Vagina (tissue), 2 donors: ENCODE data around the gene C1orf141. TPM values are rescaled to one million over a fixed set of nuclear protein-coding genes. Genes with fewer than 3 reads are reported as not detected.

Experiments
- DNase-seq, 2 donors: peaks; one replicate each; pipeline ENCODE4 v3.0.0-alpha.2; 2017; ENCODE audit errors: extremely low spot score in 2 of 2
- H3K27ac ChIP-seq: fragments of 200-600 bp; sonication (generic); one replicate; pipeline ENCODE4 v1.5.1; 2019
- H3K27me3 ChIP-seq: fragments of 200-600 bp; sonication (generic); one replicate; pipeline ENCODE4 v1.5.1; 2019
- H3K36me3 ChIP-seq, 2 donors: fragments of 200-600 bp; sonication (generic); one replicate each; pipeline ENCODE4 v1.5.1; 2017 to 2019
- H3K4me1 ChIP-seq: fragments of 200-600 bp; sonication (generic); one replicate; pipeline ENCODE4 v1.5.1; 2019
- H3K4me3 ChIP-seq, 2 donors: fragments of 200-600 bp; sonication (generic); 1 replicate in 1 of 2; 2 replicates in 1 of 2; pipeline ENCODE4 v1.5.1; 2016 to 2019
- H3K9me3 ChIP-seq: fragments of 200-600 bp; sonication (generic); one replicate; pipeline ENCODE4 v1.5.1; 2019
- POLR2A ChIP-seq, 2 donors: fragments of 450-650 bp; IDR thresholded peaks; one replicate each; pipeline ENCODE4 v1.6.1; 2017; ENCODE audit warnings: antibody characterized with exemption in 2 of 2, mild to moderate bottlenecking in 2 of 2, moderate library complexity in 2 of 2
- POLR2AphosphoS5 ChIP-seq, 2 donors: sonication (generic); formaldehyde crosslinking; IDR thresholded peaks; one replicate each; pipeline ENCODE4 v1.9.0; 2017; ENCODE audit warnings: antibody characterized with exemption in 2 of 2, mild to moderate bottlenecking in 2 of 2, low read depth in 1 of 2; ENCODE audit not compliant: insufficient read depth in 1 of 2
- intact Hi-C: fragments of 100-400 bp; cut with DNase I; formaldehyde crosslinking; loops from one replicate; pipeline ENCODE4 v1.15.1; 2023
- total RNA-seq: library from RNA; depleted of rRNA; stranded (reverse); fragments of >200 nt; gene quantifications from one replicate; pipeline ENCODE4 v1.2.3, GENCODE V29; 2016
- TF ChIP-seq, protein P1 (sequence below), 3 experiments: fragments of 450-650 bp in 2 of 3; fragments of 200-600 bp in 1 of 3; sonication (generic) in 1 of 3; IDR thresholded peaks; one replicate each; pipeline ENCODE4 v1.5.1; 2017 to 2019; ENCODE audit warnings: antibody characterized with exemption in 3 of 3, mild to moderate bottlenecking in 2 of 3, moderate library complexity in 2 of 3

Gene C1orf141
- total RNA-seq, 1 donor from 2014 or later: not detected

DNA sequence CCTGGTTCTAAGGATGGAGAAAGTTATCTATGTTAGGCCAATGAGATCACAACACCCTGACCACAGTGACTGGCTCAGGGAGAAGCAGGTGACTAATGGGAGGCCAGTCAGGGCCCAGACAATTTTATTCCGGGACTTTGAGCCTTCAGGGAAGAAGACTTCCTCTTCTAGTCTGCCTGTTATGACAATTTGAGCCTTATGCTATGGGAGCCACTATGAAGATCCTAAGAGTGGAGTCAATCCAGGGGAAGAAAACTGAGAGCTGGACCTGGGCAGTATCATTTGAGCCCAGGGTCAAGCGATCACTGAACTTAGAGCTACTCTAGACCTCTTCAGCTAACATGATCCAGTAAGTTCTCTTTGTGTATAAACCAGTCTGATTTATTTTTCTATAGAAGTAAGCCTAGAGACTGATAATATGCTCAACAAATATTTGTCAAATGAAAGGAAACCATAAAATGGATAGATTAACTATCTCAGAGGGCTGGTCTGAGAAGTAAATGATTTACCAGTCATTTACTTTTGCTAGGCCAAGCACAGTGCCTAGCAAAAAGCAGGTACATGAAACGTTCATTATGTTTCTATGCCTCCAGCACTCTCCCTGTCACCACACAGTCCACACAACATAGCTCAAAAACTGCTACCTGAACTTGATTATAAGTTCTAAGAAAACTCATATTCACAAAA lies 4.2 kb upstream of the C1orf141 start:
- Histone ChIP-seq H3K27me3 (no peaks in the 10 kb centered on the region), H3K27ac (no peak overlapping the region), H3K4me3 (no peak overlapping the region), H3K4me1 (peaks cover 15% of the 10 kb centered on the region), H3K36me3 (no peaks in the 10 kb centered on the region), H3K9me3 (no peaks in the 10 kb centered on the region)
- DNase-seq: no peak
- intact Hi-C loops: no loop called here
- TF ChIP-seq POLR2A (IDR thresholded peaks at IDR 0.05) (no peak), POLR2AphosphoS5 (IDR thresholded peaks at IDR 0.05; ENCODE audit: insufficient read depth in 1 of 2, low read depth in 1 of 2) (no peak)
- TF ChIP-seq, protein P1, sequence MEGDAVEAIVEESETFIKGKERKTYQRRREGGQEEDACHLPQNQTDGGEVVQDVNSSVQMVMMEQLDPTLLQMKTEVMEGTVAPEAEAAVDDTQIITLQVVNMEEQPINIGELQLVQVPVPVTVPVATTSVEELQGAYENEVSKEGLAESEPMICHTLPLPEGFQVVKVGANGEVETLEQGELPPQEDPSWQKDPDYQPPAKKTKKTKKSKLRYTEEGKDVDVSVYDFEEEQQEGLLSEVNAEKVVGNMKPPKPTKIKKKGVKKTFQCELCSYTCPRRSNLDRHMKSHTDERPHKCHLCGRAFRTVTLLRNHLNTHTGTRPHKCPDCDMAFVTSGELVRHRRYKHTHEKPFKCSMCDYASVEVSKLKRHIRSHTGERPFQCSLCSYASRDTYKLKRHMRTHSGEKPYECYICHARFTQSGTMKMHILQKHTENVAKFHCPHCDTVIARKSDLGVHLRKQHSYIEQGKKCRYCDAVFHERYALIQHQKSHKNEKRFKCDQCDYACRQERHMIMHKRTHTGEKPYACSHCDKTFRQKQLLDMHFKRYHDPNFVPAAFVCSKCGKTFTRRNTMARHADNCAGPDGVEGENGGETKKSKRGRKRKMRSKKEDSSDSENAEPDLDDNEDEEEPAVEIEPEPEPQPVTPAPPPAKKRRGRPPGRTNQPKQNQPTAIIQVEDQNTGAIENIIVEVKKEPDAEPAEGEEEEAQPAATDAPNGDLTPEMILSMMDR (IDR thresholded peaks at IDR 0.05): no peak

GRCh38 chr1:67137307-67137753 lies 2.6 kb upstream of the C1orf141 start:
- intact Hi-C loops: no loop called here
- peaks cover 15% of the 10 kb centered on the region for H3K4me1 ChIP-seq
- TF ChIP-seq POLR2AphosphoS5 (IDR thresholded peaks at IDR 0.05; ENCODE audit: insufficient read depth in 1 of 2, low read depth in 1 of 2) (no peak), POLR2A (IDR thresholded peaks at IDR 0.05) (no peak)
- TF ChIP-seq, protein P1 (IDR thresholded peaks at IDR 0.05): no peak
- H3K27me3 ChIP-seq: no peaks in the 10 kb centered on the region
- no peak overlapping the region for H3K27ac ChIP-seq
- no peak overlapping the region for H3K4me3 ChIP-seq
- no peaks in the 10 kb centered on the region for H3K9me3 ChIP-seq
- no peak for DNase-seq
- H3K36me3 ChIP-seq: no peaks in the 10 kb centered on the region

DNA sequence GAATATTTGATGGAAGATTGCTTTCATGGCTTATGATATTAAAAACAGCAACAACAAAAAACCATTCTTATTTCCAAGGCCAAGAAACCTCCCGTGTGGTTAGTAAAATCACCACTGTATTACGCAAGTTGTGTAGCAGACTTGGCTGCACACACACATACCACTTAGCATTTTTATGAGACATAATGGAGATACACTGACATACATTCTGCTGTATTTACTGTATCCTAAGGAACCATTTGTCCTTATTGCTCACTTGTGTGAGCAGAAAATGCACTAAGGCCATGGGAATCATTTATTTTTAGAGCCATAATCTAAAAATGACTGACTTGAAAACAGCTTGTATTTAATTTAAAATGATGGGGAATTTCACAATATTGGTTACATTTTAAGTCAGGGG lies 584 bp upstream of the C1orf141 start:
- H3K4me3 ChIP-seq: no peak overlapping the region
- intact Hi-C loops: no loop called here

DNA sequence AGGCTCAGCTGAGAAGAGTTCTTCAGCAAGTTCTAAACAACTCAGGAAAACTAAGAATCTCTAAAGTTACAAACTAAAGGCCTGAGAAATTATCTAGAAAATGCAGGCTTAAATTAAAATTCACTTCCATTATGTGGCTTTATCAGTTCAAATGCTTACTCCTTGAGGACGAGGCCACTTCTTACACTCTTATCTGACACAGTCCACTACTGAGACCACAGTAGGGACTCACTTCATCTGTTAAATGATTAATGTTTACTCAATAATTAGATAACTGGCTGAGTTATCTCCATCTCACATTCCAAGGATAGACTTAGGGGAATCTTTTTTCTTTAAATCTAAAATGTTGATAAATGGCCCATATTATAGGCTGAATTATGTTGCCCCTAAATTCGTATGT lies 1.6 kb downstream of the C1orf141 start:
- no peaks in the 10 kb centered on the region for H3K9me3 ChIP-seq
- no peaks in the 10 kb centered on the region for H3K36me3 ChIP-seq
- no peak overlapping the region for H3K27ac ChIP-seq
- intact Hi-C loops: no loop called here
- H3K27me3 ChIP-seq: no peaks in the 10 kb centered on the region
- TF ChIP-seq, protein P1 (IDR thresholded peaks at IDR 0.05): no peak
- TF ChIP-seq POLR2A (IDR thresholded peaks at IDR 0.05) (no peak), POLR2AphosphoS5 (IDR thresholded peaks at IDR 0.05; ENCODE audit: insufficient read depth in 1 of 2, low read depth in 1 of 2) (no peak)
- no peak for DNase-seq
- H3K4me1 ChIP-seq: peaks cover 15% of the 10 kb centered on the region
- H3K4me3 ChIP-seq: no peak overlapping the region

More for the DNA sequence above, 584 bp upstream of the C1orf141 start:
- Histone ChIP-seq H3K27ac (no peak overlapping the region), H3K4me1 (peaks cover 15% of the 10 kb centered on the region), H3K36me3 (no peaks in the 10 kb centered on the region), H3K9me3 (no peaks in the 10 kb centered on the region), H3K27me3 (no peaks in the 10 kb centered on the region)
- no peak for DNase-seq
- TF ChIP-seq, protein P1 (IDR thresholded peaks at IDR 0.05): no peak
- TF ChIP-seq POLR2A (IDR thresholded peaks at IDR 0.05): no peak
- no peak for TF ChIP-seq POLR2AphosphoS5 (IDR thresholded peaks at IDR 0.05; ENCODE audit: insufficient read depth in 1 of 2, low read depth in 1 of 2)

- Histone ChIP-seq H3K4me1 (peaks cover 12% of the 10 kb centered on the region), H3K27me3 (no peaks in the 10 kb centered on the region), H3K36me3 (no peaks in the 10 kb centered on the region), H3K4me3 (no peak overlapping the region), H3K9me3 (no peaks in the 10 kb centered on the region), H3K27ac (no peak overlapping the region)
- intact Hi-C loops: no loop called here
- DNase-seq: no peak
- TF ChIP-seq, protein P1 (IDR thresholded peaks at IDR 0.05): no peak
- TF ChIP-seq POLR2A (IDR thresholded peaks at IDR 0.05) (no peak), POLR2AphosphoS5 (IDR thresholded peaks at IDR 0.05; ENCODE audit: insufficient read depth in 1 of 2, low read depth in 1 of 2) (no peak)
Observed at GRCh38 chr1:67130673-67131072, 4.1 kb downstream of the C1orf141 start.
